ENCODE results near the gene ABLIM3.

DNA sequence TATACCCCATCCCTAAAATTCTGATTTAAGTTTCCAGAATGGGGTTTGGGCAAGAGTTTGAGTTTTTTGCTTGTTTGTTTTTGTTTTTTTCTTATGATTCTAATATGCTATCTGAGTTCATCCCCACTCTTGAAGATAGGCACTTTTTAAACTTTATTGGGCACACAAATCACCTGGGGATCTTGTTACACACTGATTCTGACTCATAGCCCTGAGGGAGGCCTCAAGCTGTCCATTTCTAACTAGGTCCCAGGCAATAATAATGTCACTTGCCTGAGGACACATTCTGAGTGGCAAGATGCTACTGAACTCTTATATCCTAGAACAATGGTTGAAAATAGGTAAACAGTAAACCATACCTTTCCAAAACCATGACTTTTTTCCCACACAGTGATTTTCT is 22.8 kb upstream of the ABLIM3 start:
- no peak for TF ChIP-seq CTCF (IDR thresholded peaks at IDR 0.05)
- TF ChIP-seq POLR2A (IDR thresholded peaks at IDR 0.05), result no peak
- no peak for TF ChIP-seq POLR2AphosphoS5 (IDR thresholded peaks at IDR 0.05)

All from breast epithelium (tissue), 3 donors.